H9 (cell line): ENCODE data around the gene NDUFA11. TPM values are rescaled to one million over a fixed set of nuclear protein-coding genes. Genes with fewer than 3 reads are reported as not detected.
A peak's percentile ranks its signal among the peaks of the same experiment; 100 is the strongest.

Source experiments
- DNase-seq: peaks from one replicate; pipeline ENCODE4 v3.0.0-alpha.2; 2017
- H2AFZ ChIP-seq: one replicate; pipeline ENCODE4 v1.6.1; 2013; ENCODE audit warnings: mild to moderate bottlenecking, low read length, control low read depth, moderate library complexity
- H2AK5ac ChIP-seq: 2 replicates; pipeline ENCODE4 v1.6.1; 2013; ENCODE audit warnings: low read length, control low read depth, mixed read lengths; ENCODE audit not compliant: insufficient read length
- H2BK120ac ChIP-seq: one replicate; pipeline ENCODE4 v1.6.1; 2013; ENCODE audit warnings: low read depth, mild to moderate bottlenecking, low read length, control low read depth, inconsistent platforms; ENCODE audit not compliant: poor library complexity, severe bottlenecking
- H2BK12ac ChIP-seq: 2 replicates; pipeline ENCODE4 v1.6.1; 2013; ENCODE audit warnings: low read length, control low read depth, mixed read lengths, low read depth; ENCODE audit not compliant: insufficient read length
- H2BK15ac ChIP-seq: 2 replicates; pipeline ENCODE4 v1.6.1; 2013; ENCODE audit warnings: low read depth, low read length, control low read depth
- H2BK20ac ChIP-seq: one replicate; pipeline ENCODE4 v1.6.1; 2013; ENCODE audit warnings: low read depth, mild to moderate bottlenecking, low read length, control low read depth, inconsistent platforms; ENCODE audit not compliant: poor library complexity, severe bottlenecking
- H2BK5ac ChIP-seq: 2 replicates; pipeline ENCODE4 v1.6.1; 2013; ENCODE audit warnings: low read length, control low read depth, mixed read lengths; ENCODE audit not compliant: insufficient read length
- H3K14ac ChIP-seq: 2 replicates; pipeline ENCODE4 v1.6.1; 2013; ENCODE audit warnings: low read length, control low read depth; ENCODE audit not compliant: insufficient read depth
- H3K18ac ChIP-seq: 2 replicates; pipeline ENCODE4 v1.6.1; 2013; ENCODE audit warnings: low read depth, mild to moderate bottlenecking, mixed read lengths, low read length, control low read depth; ENCODE audit not compliant: insufficient read length
- H3K23ac ChIP-seq: 2 replicates; pipeline ENCODE4 v1.6.1; 2013; ENCODE audit warnings: low read length, control low read depth, mixed read lengths, low read depth; ENCODE audit not compliant: insufficient read length
- H3K23me2 ChIP-seq: 2 replicates; pipeline ENCODE4 v1.6.1; 2013; ENCODE audit warnings: low read depth, mild to moderate bottlenecking, mixed read lengths, low read length, control low read depth; ENCODE audit not compliant: insufficient read length, poor library complexity, severe bottlenecking
- H3K27ac ChIP-seq: 2 replicates; pipeline ENCODE4 v1.5.1; 2013; ENCODE audit warnings: low read length, control low read depth, mixed read lengths, low read depth; ENCODE audit not compliant: insufficient read length
- H3K27me3 ChIP-seq: 2 replicates; pipeline ENCODE4 v1.6.1; 2013; ENCODE audit warnings: low read length, control low read depth, inconsistent platforms; ENCODE audit not compliant: insufficient read depth
- H3K4ac ChIP-seq: 2 replicates; pipeline ENCODE4 v1.6.1; 2013; ENCODE audit warnings: low read depth, mild to moderate bottlenecking, control low read depth, inconsistent platforms, low read length, moderate library complexity
- H3K4me1 ChIP-seq: 2 replicates; pipeline ENCODE4 v1.6.1; 2013; ENCODE audit warnings: low read length, control low read depth, inconsistent platforms; ENCODE audit not compliant: insufficient read depth
- H3K4me2 ChIP-seq: 2 replicates; pipeline ENCODE4 v1.6.1; 2013; ENCODE audit warnings: low read length, control low read depth, mixed read lengths; ENCODE audit not compliant: insufficient read length, insufficient read depth
- H3K56ac ChIP-seq: 2 replicates; pipeline ENCODE4 v1.6.1; 2013; ENCODE audit warnings: low read depth, mild to moderate bottlenecking, mixed read lengths, low read length, control low read depth; ENCODE audit not compliant: insufficient read length
- H3K79me1 ChIP-seq: 2 replicates; pipeline ENCODE4 v1.6.1; 2013; ENCODE audit warnings: low read depth, mild to moderate bottlenecking, moderate library complexity, low read length, control low read depth, inconsistent platforms; ENCODE audit not compliant: insufficient read depth, poor library complexity, severe bottlenecking
- H3K79me2 ChIP-seq: 2 replicates; pipeline ENCODE4 v1.6.1; 2013; ENCODE audit warnings: low read length, control low read depth, inconsistent platforms; ENCODE audit not compliant: insufficient read depth
- H3K9ac ChIP-seq: 2 replicates; pipeline ENCODE4 v1.6.1; 2013; ENCODE audit warnings: low read length, control low read depth, mixed read lengths; ENCODE audit not compliant: insufficient read length; ENCODE audit errors: extremely low read depth
- H3K9me3 ChIP-seq: one replicate; pipeline ENCODE4 v1.6.1; 2013; ENCODE audit warnings: low read depth, low read length, inconsistent platforms; ENCODE audit not compliant: control insufficient read depth
- H3T11ph ChIP-seq: one replicate; pipeline ENCODE4 v1.6.1; 2013; ENCODE audit warnings: mild to moderate bottlenecking, low read length, control low read depth, inconsistent platforms
- H4K20me1 ChIP-seq: one replicate; pipeline ENCODE4 v1.6.1; 2013; ENCODE audit not compliant: control insufficient read depth, insufficient read length, insufficient read depth
- H4K5ac ChIP-seq: 2 replicates; pipeline ENCODE4 v1.6.1; 2013; ENCODE audit warnings: low read depth, mild to moderate bottlenecking, mixed read lengths, low read length, control low read depth; ENCODE audit not compliant: insufficient read length
- H4K8ac ChIP-seq: replicated peaks from 2 replicates; pipeline ENCODE4 v1.6.1; 2013; ENCODE audit warnings: low read length, control low read depth, mixed read lengths, low read depth; ENCODE audit not compliant: insufficient read length
- H4K91ac ChIP-seq: 2 replicates; pipeline ENCODE4 v1.6.1; 2013; ENCODE audit warnings: low read depth, mild to moderate bottlenecking, moderate library complexity, mixed read lengths, low read length, control low read depth; ENCODE audit not compliant: insufficient read length
- H3K27ac Mint-ChIP-seq, 3 experiments: 2 replicates in 2 of 3; 3 replicates in 1 of 3; pipeline ENCODE4 v1.8.0; 2020 to 2021; ENCODE audit warnings: mixed read lengths in 3 of 3, mild to moderate bottlenecking in 1 of 3, moderate library complexity in 1 of 3
- H3K27me3 Mint-ChIP-seq: 2 replicates; pipeline ENCODE4 v1.8.0; 2021; ENCODE audit warnings: low read depth, mild to moderate bottlenecking, moderate library complexity, mixed read lengths
- H3K36me3 Mint-ChIP-seq, 3 experiments: 2 replicates in 2 of 3; 3 replicates in 1 of 3; pipeline ENCODE4 v1.8.0; 2020 to 2021; ENCODE audit warnings: low read depth in 3 of 3, mixed read lengths in 3 of 3; ENCODE audit not compliant: insufficient read depth in 1 of 3
- H3K4me1 Mint-ChIP-seq, 2 experiments: 2 replicates each; pipeline ENCODE4 v1.8.0; 2020; ENCODE audit warnings: mixed read lengths in 2 of 2
- H3K4me3 Mint-ChIP-seq, 2 experiments: 2 replicates in 1 of 2; 3 replicates in 1 of 2; pipeline ENCODE4 v1.8.0; 2020 to 2021; ENCODE audit warnings: mild to moderate bottlenecking in 2 of 2, mixed read lengths in 2 of 2, moderate library complexity in 1 of 2
- H3K9me3 Mint-ChIP-seq, 2 experiments: 2 replicates in 1 of 2; 3 replicates in 1 of 2; pipeline ENCODE4 v1.8.0; 2020; ENCODE audit warnings: mild to moderate bottlenecking in 2 of 2, mixed read lengths in 2 of 2, moderate library complexity in 1 of 2
- CTCF ChIP-seq: fragments of 200-600 bp; sonication (generic); conservative IDR thresholded peaks from 3 replicates; pipeline ENCODE4 v1.8.0; 2021; ENCODE audit warnings: antibody characterized with exemption, mild to moderate bottlenecking
- WGBS: extraction: QIAGEN DNeasy Blood & Tissue Kit; methylation state at CpG from one replicate; pipeline ENCODE4 v1.1.7; 2013; ENCODE audit warnings: missing lambda C conversion rate, low lambda C conversion rate, mixed read lengths; ENCODE audit not compliant: insufficient read length; ENCODE audit errors: extremely low coverage; 5-methylcytosine and 5-hydroxymethylcytosine counted together
- total RNA-seq: library from RNA; stranded (reverse); gene quantifications from 2 replicates; pipeline ENCODE4 v1.2.1, GENCODE V29; 2021

The NDUFA11 gene
- total RNA-seq, 1 experiment from 2014 or later, result 282 TPM

GRCh38 chr19:5937550-5937949 is 34.0 kb upstream of the NDUFA11 start:
- no peaks in the 10 kb centered on the region; the same call in 1 of the 2 replicates for H3K79me2 ChIP-seq
- H4K91ac ChIP-seq, result no peak overlapping the region
- no peak overlapping the region for H2AFZ ChIP-seq
- no peak overlapping the region for H2BK120ac ChIP-seq
- H3K4me2 ChIP-seq, result no peak overlapping the region
- H3K56ac ChIP-seq, result no peak overlapping the region
- no peaks in the 10 kb centered on the region for H3K27me3 ChIP-seq
- no peak overlapping the region for H3K9ac ChIP-seq
- no peak overlapping the region for H3T11ph ChIP-seq
- peaks cover 7 to 62% (median 54%) of the 10 kb centered on the region in 3 experiments; a peak in 6 of 7 replicates for H3K36me3 Mint-ChIP-seq
- peak overlapping the region; percentile 58 to 89 (median 68); a peak in 5 of 7 replicates for H3K27ac Mint-ChIP-seq
- no peaks in the 10 kb centered on the region for H3K4me1 ChIP-seq
- no peak overlapping the region; a peak in 1 of 5 replicates for H3K4me3 Mint-ChIP-seq
- H4K8ac ChIP-seq, result no peak overlapping the region
- no peak for TF ChIP-seq CTCF
- H3K18ac ChIP-seq, result no peak overlapping the region
- no peak overlapping the region for H2BK12ac ChIP-seq
- no peak overlapping the region for H2BK20ac ChIP-seq
- H3K79me1 ChIP-seq, result peaks cover 2% of the 10 kb centered on the region
- no peak overlapping the region for H4K5ac ChIP-seq
- no peaks in the 10 kb centered on the region for H3K9me3 Mint-ChIP-seq
- H2AK5ac ChIP-seq, result no peak overlapping the region
- H3K27ac ChIP-seq, result no peak overlapping the region
- no peaks in the 10 kb centered on the region for H3K23me2 ChIP-seq
- no peak overlapping the region for H2BK5ac ChIP-seq
- no peak overlapping the region for H3K23ac ChIP-seq
- no peak for DNase-seq
- no peaks in the 10 kb centered on the region; the same call in 1 of the 2 replicates for H3K27me3 Mint-ChIP-seq
- peaks cover 0 to 9% of the 10 kb centered on the region in 2 experiments; a peak in 1 of 4 replicates for H3K4me1 Mint-ChIP-seq
- WGBS, result no CpG with 5 or more reads among the region's 10 CpGs
- H3K4ac ChIP-seq, result no peak overlapping the region
- no peak overlapping the region for H2BK15ac ChIP-seq
- no peak overlapping the region for H3K14ac ChIP-seq
- no peaks in the 10 kb centered on the region for H4K20me1 ChIP-seq
- H3K9me3 ChIP-seq, result no peaks in the 10 kb centered on the region
